H1 (cell line): ENCODE measurements around the gene DPEP3. TPM values are rescaled to one million over a fixed set of nuclear protein-coding genes. Genes with fewer than 3 reads are reported as not detected.

Experiments used
- CTCF ChIA-PET: fragments of 300-600 bp; sonication (Branson Sonifier 250); formaldehyde crosslinking; loops from one replicate; lab custom pipeline; 2021; ENCODE audit not compliant: partially characterized antibody; lab: Charles Lee
- POLR2A ChIA-PET: fragments of 300-600 bp; sonication (Branson Sonifier 250); formaldehyde crosslinking; loops from one replicate; lab custom pipeline; 2021; ENCODE audit warnings: inconsistent platforms; ENCODE audit not compliant: partially characterized antibody; lab: Charles Lee
- DNase-seq, 2 experiments: peaks; one replicate each; pipeline versions ENCODE4 v3.0.0 to v3.0.0-alpha.2; 2010 to 2022; ENCODE audit warnings: low spot score in 2 of 2, low read depth in 1 of 2, mixed read lengths in 1 of 2
- FAIRE-seq: peaks from 2 replicates; lab custom pipeline; 2011; peaks lifted over from hg19 to GRCh38; lab: Jason Lieb, UNC
- H2AFZ ChIP-seq: 2 replicates; pipeline ENCODE4 v1.8.1; 2012; ENCODE audit warnings: low read length, inconsistent platforms
- H2AK5ac ChIP-seq: 2 replicates; pipeline ENCODE4 v1.6.1; 2013; ENCODE audit warnings: low read depth, low read length
- H2BK120ac ChIP-seq: replicated peaks from 2 replicates; pipeline ENCODE3; 2013; ENCODE audit warnings: low read depth, low read length, inconsistent platforms
- H2BK12ac ChIP-seq: 2 replicates; pipeline ENCODE4 v1.6.1; 2013; ENCODE audit warnings: low read depth, low read length
- H2BK15ac ChIP-seq: 2 replicates; pipeline ENCODE4 v1.6.1; 2013; ENCODE audit warnings: low read length
- H2BK20ac ChIP-seq: 2 replicates; pipeline ENCODE4 v1.6.1; 2013; ENCODE audit warnings: low read length
- H2BK5ac ChIP-seq: 2 replicates; pipeline ENCODE4 v1.6.1; 2013; ENCODE audit warnings: low read depth, low read length
- H3K14ac ChIP-seq: 2 replicates; pipeline ENCODE4 v1.6.1; 2013; ENCODE audit warnings: inconsistent platforms; ENCODE audit not compliant: insufficient read length
- H3K18ac ChIP-seq: 2 replicates; pipeline ENCODE4 v1.6.1; 2013; ENCODE audit warnings: low read length; ENCODE audit errors: extremely low read depth
- H3K23ac ChIP-seq: 2 replicates; pipeline ENCODE4 v1.6.1; 2013; ENCODE audit warnings: inconsistent platforms; ENCODE audit not compliant: insufficient read length
- H3K23me2 ChIP-seq: 2 replicates; pipeline ENCODE4 v1.6.1; 2013; ENCODE audit warnings: low read depth, low read length
- H3K27ac ChIP-seq: 2 replicates; pipeline ENCODE4 v1.6.1; 2011; ENCODE audit warnings: low read depth, low read length, inconsistent platforms
- H3K27me3 ChIP-seq, 4 experiments: replicated peaks in 1 of 4; 1 replicate in 1 of 4; 2 replicates in 3 of 4; pipeline versions ENCODE4 v1.6.1 to v1.8.1; 2011 to 2013; ENCODE audit warnings: low read length in 3 of 4, mild to moderate bottlenecking in 3 of 4, inconsistent platforms in 2 of 4, mixed read lengths in 2 of 4, moderate library complexity in 1 of 4; ENCODE audit not compliant: control insufficient read depth in 3 of 4, insufficient read depth in 3 of 4; ENCODE audit errors: extremely low read depth in 1 of 4
- H3K36me3 ChIP-seq, 4 experiments: 2 replicates each; pipeline versions ENCODE4 v1.6.1 to v1.8.1; 2011 to 2013; ENCODE audit warnings: mild to moderate bottlenecking in 4 of 4, low read length in 3 of 4, moderate library complexity in 2 of 4, control low read depth in 1 of 4, inconsistent platforms in 1 of 4; ENCODE audit not compliant: insufficient read depth in 4 of 4, control insufficient read depth in 2 of 4
- H3K4ac ChIP-seq: replicated peaks from 2 replicates; pipeline ENCODE3; 2013; ENCODE audit warnings: low read length, low read depth, mixed read lengths, inconsistent platforms; ENCODE audit not compliant: insufficient read length
- H3K4me1 ChIP-seq, 4 experiments: replicated peaks in 1 of 4; 1 replicate in 1 of 4; 2 replicates in 3 of 4; pipeline versions ENCODE4 v1.6.1 to v1.8.1; 2011 to 2013; ENCODE audit warnings: low read length in 3 of 4, inconsistent platforms in 2 of 4, mixed read lengths in 1 of 4; ENCODE audit not compliant: insufficient read depth in 4 of 4, control insufficient read depth in 3 of 4
- H3K4me2 ChIP-seq, 2 experiments: 2 replicates each; pipeline versions ENCODE4 v1.6.1 to v1.8.1; 2011 to 2013; ENCODE audit warnings: low read depth in 2 of 2, low read length in 2 of 2, control low read depth in 1 of 2, inconsistent platforms in 1 of 2, mild to moderate bottlenecking in 1 of 2; ENCODE audit not compliant: insufficient read depth in 1 of 2
- H3K4me3 ChIP-seq, 4 experiments: fragments of 200-600, 300-600 bp in 1 of 4; sonication (generic), shearing (Covaris generic), sonication (Bioruptor Twin) in 1 of 4; 2 replicates each; pipeline versions ENCODE4 v1.5.1 to v1.8.1; 2011 to 2016; ENCODE audit warnings: low read length in 4 of 4, low read depth in 3 of 4, control low read depth in 2 of 4, inconsistent platforms in 2 of 4, mild to moderate bottlenecking in 2 of 4, mixed read lengths in 1 of 4, moderate library complexity in 1 of 4; ENCODE audit not compliant: insufficient read depth in 2 of 4; ENCODE audit errors: extremely low read depth in 1 of 4
- H3K56ac ChIP-seq: replicated peaks from 2 replicates; pipeline ENCODE3; 2013; ENCODE audit warnings: low read depth, mild to moderate bottlenecking, mixed read lengths, low read length, inconsistent platforms; ENCODE audit not compliant: insufficient read length
- H3K79me1 ChIP-seq: 2 replicates; pipeline ENCODE4 v1.6.1; 2013; ENCODE audit warnings: low read depth, low read length, control low read depth
- H3K79me2 ChIP-seq, 2 experiments: 2 replicates each; pipeline versions ENCODE4 v1.6.1 to v1.8.1; 2012 to 2013; ENCODE audit warnings: low read length in 2 of 2, mild to moderate bottlenecking in 2 of 2, inconsistent platforms in 1 of 2; ENCODE audit not compliant: insufficient read depth in 2 of 2, control insufficient read depth in 1 of 2
- H3K9ac ChIP-seq, 4 experiments: replicated peaks in 1 of 4; 1 replicate in 1 of 4; 2 replicates in 3 of 4; pipeline versions ENCODE4 v1.6.1 to v1.8.1; 2011 to 2013; ENCODE audit warnings: low read depth in 3 of 4, low read length in 3 of 4, control low read depth in 2 of 4, mild to moderate bottlenecking in 2 of 4, moderate library complexity in 2 of 4, inconsistent platforms in 1 of 4; ENCODE audit errors: extremely low read depth in 1 of 4
- H3K9me3 ChIP-seq, 2 experiments: 2 replicates each; pipeline versions ENCODE4 v1.6.1 to v1.8.1; 2012 to 2013; ENCODE audit warnings: mild to moderate bottlenecking in 2 of 2, moderate library complexity in 2 of 2, control low read depth in 1 of 2, inconsistent platforms in 1 of 2, low read depth in 1 of 2, low read length in 1 of 2, mixed read lengths in 1 of 2; ENCODE audit not compliant: insufficient read depth in 2 of 2
- H4K20me1 ChIP-seq, 2 experiments: replicated peaks in 1 of 2; 2 replicates each; pipeline versions ENCODE3 to v1.8.1; 2011 to 2013; ENCODE audit warnings: inconsistent platforms in 2 of 2, low read length in 2 of 2, mild to moderate bottlenecking in 1 of 2; ENCODE audit not compliant: insufficient read depth in 2 of 2, control insufficient read depth in 1 of 2
- H4K5ac ChIP-seq: 2 replicates; pipeline ENCODE4 v1.6.1; 2013; ENCODE audit warnings: low read length, low read depth, mixed read lengths, inconsistent platforms; ENCODE audit not compliant: insufficient read length
- H4K8ac ChIP-seq: 2 replicates; pipeline ENCODE4 v1.8.0; 2013; ENCODE audit warnings: mild to moderate bottlenecking, moderate library complexity, low read length, inconsistent platforms; ENCODE audit not compliant: insufficient read depth; ENCODE audit errors: extremely low read depth
- H4K91ac ChIP-seq: replicated peaks from 2 replicates; pipeline ENCODE3; 2013; ENCODE audit warnings: low read length, mixed read lengths, inconsistent platforms; ENCODE audit not compliant: insufficient read length
- ATF2 ChIP-seq: IDR thresholded peaks from 2 replicates; pipeline ENCODE4 v1.6.1; 2012; ENCODE audit warnings: low read length, inconsistent platforms
- BRCA1 ChIP-seq: IDR thresholded peaks from 2 replicates; pipeline ENCODE4 v1.6.1; 2012; ENCODE audit warnings: low read depth, low read length, improper control_type of control experiment
- CEBPB ChIP-seq: IDR thresholded peaks from 2 replicates; pipeline ENCODE4 v1.6.1; 2012; ENCODE audit warnings: low read depth, low read length
- CHD2 ChIP-seq: IDR thresholded peaks from 2 replicates; pipeline ENCODE4 v1.6.1; 2012; ENCODE audit warnings: low read length, improper control_type of control experiment
- CTBP2 ChIP-seq: IDR thresholded peaks from 2 replicates; pipeline ENCODE4 v1.7.0; 2011; ENCODE audit warnings: borderline replicate concordance, mild to moderate bottlenecking, moderate library complexity, mixed read lengths, low read length; ENCODE audit not compliant: insufficient read depth, insufficient read length
- HDAC6 ChIP-seq: IDR thresholded peaks from one replicate; pipeline ENCODE4 v1.7.1; 2012; ENCODE audit warnings: low read depth, mild to moderate bottlenecking, inconsistent platforms, low read length, moderate library complexity
- JUND ChIP-seq: IDR thresholded peaks from 2 replicates; pipeline ENCODE4 v1.6.1; 2011; ENCODE audit warnings: mild to moderate bottlenecking, improper control_type of control experiment, low read length
- RXRA ChIP-seq: IDR thresholded peaks from 2 replicates; pipeline ENCODE4 v1.6.1; 2011; ENCODE audit warnings: low read depth, mild to moderate bottlenecking, low read length, moderate library complexity; ENCODE audit not compliant: insufficient read depth
- SIN3A ChIP-seq, 2 experiments: IDR thresholded peaks in 1 of 2; conservative IDR thresholded peaks in 1 of 2; 2 replicates each; pipeline ENCODE4 v1.6.1; 2011 to 2012; ENCODE audit warnings: low read length in 2 of 2, improper control_type of control experiment in 1 of 2, low read depth in 1 of 2, mild to moderate bottlenecking in 1 of 2
- SP1 ChIP-seq: IDR thresholded peaks from 2 replicates; pipeline ENCODE4 v1.6.1; 2011; ENCODE audit warnings: low read depth, low read length
- USF2 ChIP-seq: IDR thresholded peaks from 2 replicates; pipeline ENCODE4 v1.6.1; 2011; ENCODE audit warnings: low read length, improper control_type of control experiment
- WGBS, 2 experiments: shearing (Covaris generic) in 1 of 2; methylation state at CpG; one replicate each; pipeline versions ENCODE4 v1.1.6 to v1.1.7; 2013 to 2015; ENCODE audit warnings: low lambda C conversion rate in 2 of 2, mixed read lengths in 2 of 2, inconsistent platforms in 1 of 2, low coverage in 1 of 2, missing lambda C conversion rate in 1 of 2; ENCODE audit not compliant: insufficient replicate concordance in 2 of 2, insufficient coverage in 1 of 2, insufficient read length in 1 of 2; ENCODE audit errors: extremely low coverage in 1 of 2, missing lambda C conversion rate in 1 of 2; 5-methylcytosine and 5-hydroxymethylcytosine counted together
- polyA plus RNA-seq, 7 experiments: library from polyadenylated mRNA; depleted of rRNA in 3 of 7; stranded (reverse) in 5 of 7; unstranded in 2 of 7; fragments of >200 nt in 5 of 7; fragments of 200-250 nt in 2 of 7; gene quantifications; 1 replicate in 5 of 7; 2 replicates in 1 of 7; 4 replicates in 1 of 7; pipeline versions ENCODE4 v1.2.1 to v1.2.3, GENCODE V29; 2011 to 2013; ENCODE audit warnings: missing spikeins in 2 of 7, mixed read lengths in 2 of 7
- total RNA-seq: library from RNA; stranded (reverse); fragmentation: NEBNext Ultra II Directional; extraction: Animal tissue kit (Norgen Biotek cat#: 25700); gene quantifications from 2 replicates; pipeline ENCODE4 v1.2.1, GENCODE V29; 2021

Gene DPEP3
- total and polyA plus RNA-seq, 2 of the 8 experiments (the other 6 are each of a cell fraction or from before 2014, with no cell fraction given), result 6.5 to 9.9 TPM

GRCh38 chr16:67961551-67961957 is 18.7 kb downstream of the DPEP3 start:
- WGBS, 2 experiments, result 98% methylated on average over 12 of the region's 13 CpGs; no CpG with 5 or more reads in 1 of the 2 experiments
- no peak overlapping the region for H3K56ac ChIP-seq
- H3K4me2 ChIP-seq, result no peak overlapping the region
- no peak overlapping the region for H3K18ac ChIP-seq
- FAIRE-seq (no peak), DNase-seq (no peak)
- no peaks in the 10 kb centered on the region; the same call in 1 of the 2 replicates for H3K23me2 ChIP-seq
- no peaks in the 10 kb centered on the region for H3K27me3 ChIP-seq
- no peak overlapping the region for H2AFZ ChIP-seq
- POLR2A ChIA-PET, result interaction anchor here (0.8 to 0.9 kb wide), 2 partner anchors 10 to 17 kb away, joined by 3 read pairs; partner anchors contain the start of gene LCAT
- peaks cover 4 to 25% of the 10 kb centered on the region in 2 experiments for H4K20me1 ChIP-seq
- H3K9ac ChIP-seq, result no peak overlapping the region
- CTCF ChIA-PET, result interaction anchor here (0.9 to 10.9 kb wide), 3 partner anchors 17 to 66 kb away, joined by 3 to 90 read pairs (median 9); partner anchors contain the start of gene LCAT
- no peaks in the 10 kb centered on the region; a peak in 1 of 4 replicates for H3K79me2 ChIP-seq
- H2BK20ac ChIP-seq, result no peak overlapping the region
- no peak overlapping the region for H3K4ac ChIP-seq
- no peak overlapping the region for H2BK15ac ChIP-seq
- H2BK5ac ChIP-seq, result no peak overlapping the region
- H4K91ac ChIP-seq, result no peak overlapping the region
- H3K79me1 ChIP-seq, result peaks cover 12% of the 10 kb centered on the region; the same call in 1 of the 2 replicates
- H3K4me3 ChIP-seq, result no peak overlapping the region
- H3K36me3 ChIP-seq, result peaks cover 4 to 27% (median 22%) of the 10 kb centered on the region in 4 experiments; a peak in 6 of 8 replicates
- no peaks in the 10 kb centered on the region for H3K9me3 ChIP-seq
- H4K8ac ChIP-seq, result no peak overlapping the region
- H3K14ac ChIP-seq, result no peak overlapping the region
- H2AK5ac ChIP-seq, result no peak overlapping the region
- H3K23ac ChIP-seq, result no peak overlapping the region
- H2BK12ac ChIP-seq, result no peak overlapping the region
- no peak overlapping the region for H4K5ac ChIP-seq
- no peak overlapping the region for H3K27ac ChIP-seq
- no peak overlapping the region for H2BK120ac ChIP-seq
- H3K4me1 ChIP-seq, result peaks cover 3 to 15% (median 12%) of the 10 kb centered on the region in 4 experiments; a peak in 6 of 7 replicates
- no peak for TF ChIP-seq USF2
- no peak for TF ChIP-seq HDAC6
- TF ChIP-seq BRCA1, result no peak
- no peak for TF ChIP-seq RXRA
- TF ChIP-seq SP1, result no peak
- no peak for TF ChIP-seq SIN3A (conservative IDR thresholded peaks at IDR 0.05 in 1 of 2, IDR thresholded peaks at IDR 0.05 in 1 of 2; ENCODE audit: low read depth in 1 of 2, low read length in 2 of 2)
- TF ChIP-seq CTBP2, result no peak
- TF ChIP-seq JUND, result no peak
- TF ChIP-seq ATF2, result no peak
- no peak for TF ChIP-seq CHD2
- no peak for TF ChIP-seq CEBPB
